ENCODE data around the gene PAPOLA. TPM values are rescaled to one million over a fixed set of nuclear protein-coding genes. Genes with fewer than 3 reads are reported as not detected.

The PAPOLA gene
- total and polyA plus RNA-seq, 2 donors from 2014 or later = 70.8 to 160 TPM

DNA sequence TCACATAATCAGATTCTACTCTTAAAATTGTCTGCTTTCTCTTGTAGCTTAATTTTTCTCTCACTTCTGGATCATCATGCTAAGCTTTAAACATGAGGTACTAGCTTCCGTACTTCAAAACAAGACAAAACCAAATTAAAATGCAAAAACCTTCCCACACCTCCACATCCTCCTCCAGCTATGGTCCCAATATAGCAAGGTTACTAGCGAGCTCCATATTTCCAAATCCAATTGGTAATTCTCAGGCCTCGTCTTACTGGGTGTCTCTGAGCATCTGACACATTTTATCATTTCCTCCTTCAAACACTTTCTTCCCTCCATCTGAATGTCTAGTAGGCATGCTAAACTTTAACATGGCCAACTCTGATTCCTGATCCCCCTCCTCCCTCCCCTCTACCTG, 7.9 kb upstream of the PAPOLA start:
- DNase-seq = no peak
- Histone ChIP-seq H3K9me3 (ENCODE audit: control insufficient read depth in 2 of 3, insufficient read depth in 1 of 3, low read length in 3 of 3) (no peaks in the 10 kb centered on the region), H3K4me1 (ENCODE audit: control insufficient read depth in 2 of 3, insufficient read depth in 2 of 3, low read depth in 1 of 3, low read length in 3 of 3) (no peaks in the 10 kb centered on the region), H3K4me3 (ENCODE audit: low read length in 3 of 3) (no peak overlapping the region), H3K27me3 (ENCODE audit: control insufficient read depth, insufficient read depth, low read length) (no peaks in the 10 kb centered on the region), H3K9ac (ENCODE audit: low read length in 3 of 3) (no peak overlapping the region), H3K36me3 (ENCODE audit: control insufficient read depth in 2 of 3, insufficient read depth in 3 of 3, low read length in 3 of 3) (no peaks in the 10 kb centered on the region), H3K27ac (ENCODE audit: low read depth in 2 of 2, low read length in 2 of 2) (no peak overlapping the region)
- FAIRE-seq = no peak
- TF ChIP-seq, protein P1, sequence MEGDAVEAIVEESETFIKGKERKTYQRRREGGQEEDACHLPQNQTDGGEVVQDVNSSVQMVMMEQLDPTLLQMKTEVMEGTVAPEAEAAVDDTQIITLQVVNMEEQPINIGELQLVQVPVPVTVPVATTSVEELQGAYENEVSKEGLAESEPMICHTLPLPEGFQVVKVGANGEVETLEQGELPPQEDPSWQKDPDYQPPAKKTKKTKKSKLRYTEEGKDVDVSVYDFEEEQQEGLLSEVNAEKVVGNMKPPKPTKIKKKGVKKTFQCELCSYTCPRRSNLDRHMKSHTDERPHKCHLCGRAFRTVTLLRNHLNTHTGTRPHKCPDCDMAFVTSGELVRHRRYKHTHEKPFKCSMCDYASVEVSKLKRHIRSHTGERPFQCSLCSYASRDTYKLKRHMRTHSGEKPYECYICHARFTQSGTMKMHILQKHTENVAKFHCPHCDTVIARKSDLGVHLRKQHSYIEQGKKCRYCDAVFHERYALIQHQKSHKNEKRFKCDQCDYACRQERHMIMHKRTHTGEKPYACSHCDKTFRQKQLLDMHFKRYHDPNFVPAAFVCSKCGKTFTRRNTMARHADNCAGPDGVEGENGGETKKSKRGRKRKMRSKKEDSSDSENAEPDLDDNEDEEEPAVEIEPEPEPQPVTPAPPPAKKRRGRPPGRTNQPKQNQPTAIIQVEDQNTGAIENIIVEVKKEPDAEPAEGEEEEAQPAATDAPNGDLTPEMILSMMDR (IDR thresholded peaks at IDR 0.05; ENCODE audit: borderline replicate concordance, extremely low read depth, insufficient read depth) = no peak
- intact Hi-C loops (cut with DNase I) = no loop called here

DNA sequence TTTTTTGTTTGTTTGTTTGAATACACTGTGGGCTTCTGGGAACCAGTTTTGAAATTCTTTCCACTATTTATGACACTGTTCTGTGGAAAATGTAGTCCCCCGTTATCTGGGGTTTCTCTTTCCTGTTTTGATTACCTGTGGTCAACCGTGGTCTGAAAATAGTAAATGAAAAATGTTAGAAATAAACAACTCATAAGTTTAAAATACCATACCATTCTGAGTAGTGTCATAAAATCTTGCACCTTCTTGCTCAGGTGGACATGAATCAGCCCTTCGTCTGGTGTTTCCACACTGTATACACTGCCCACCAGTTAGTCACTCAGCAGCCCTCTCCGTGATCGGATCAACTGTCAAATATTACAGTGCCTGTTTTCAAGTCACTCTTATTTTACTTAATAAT, 5.1 kb upstream of the PAPOLA start:
- H3K9ac ChIP-seq (ENCODE audit: low read length in 3 of 3) = no peak overlapping the region
- H3K9me3 ChIP-seq (ENCODE audit: control insufficient read depth in 2 of 3, insufficient read depth in 1 of 3, low read length in 3 of 3) = no peaks in the 10 kb centered on the region
- H3K27ac ChIP-seq (ENCODE audit: low read depth in 2 of 2, low read length in 2 of 2) = no peak overlapping the region
- FAIRE-seq (no peak), DNase-seq (no peak)
- no peaks in the 10 kb centered on the region for H3K36me3 ChIP-seq (ENCODE audit: control insufficient read depth in 2 of 3, insufficient read depth in 3 of 3, low read length in 3 of 3)
- intact Hi-C loops (cut with DNase I) = no loop called here
- no peaks in the 10 kb centered on the region for H3K27me3 ChIP-seq (ENCODE audit: control insufficient read depth, insufficient read depth, low read length)
- TF ChIP-seq, protein P1 (IDR thresholded peaks at IDR 0.05; ENCODE audit: borderline replicate concordance, extremely low read depth, insufficient read depth) = no peak
- no peak overlapping the region for H3K4me3 ChIP-seq (ENCODE audit: low read length in 3 of 3)
- peaks cover 3 to 5% (median 5%) of the 10 kb centered on the region in 3 donors for H3K4me1 ChIP-seq (ENCODE audit: control insufficient read depth in 2 of 3, insufficient read depth in 2 of 3, low read depth in 1 of 3, low read length in 3 of 3)

DNA sequence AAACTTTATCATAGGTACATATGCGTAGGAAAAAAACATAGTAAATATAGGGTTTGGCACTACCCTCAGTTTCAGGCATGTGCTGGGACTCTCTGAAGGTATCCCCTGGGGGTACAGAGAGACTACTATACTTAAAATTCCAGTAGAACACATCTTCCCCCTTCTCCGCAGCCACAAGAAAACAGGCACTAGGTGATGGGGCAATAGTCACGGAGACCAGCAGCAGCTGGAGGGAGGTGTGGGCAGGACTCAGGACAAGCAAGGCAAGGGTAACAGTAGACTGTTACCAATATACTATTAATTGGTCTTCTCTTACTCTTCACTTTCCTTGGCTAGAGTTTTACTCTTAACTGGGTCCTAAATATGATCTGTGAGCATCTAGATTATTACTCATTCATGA, 4.6 kb upstream of the PAPOLA start:
- intact Hi-C loops (cut with DNase I) = no loop called here
- TF ChIP-seq, protein P1 (IDR thresholded peaks at IDR 0.05; ENCODE audit: borderline replicate concordance, extremely low read depth, insufficient read depth) = no peak
- FAIRE-seq = no peak
- DNase-seq = no peak
- H3K27ac ChIP-seq (ENCODE audit: low read depth in 2 of 2, low read length in 2 of 2) = no peak overlapping the region
- peaks cover 3 to 5% (median 5%) of the 10 kb centered on the region in 3 donors for H3K4me1 ChIP-seq (ENCODE audit: control insufficient read depth in 2 of 3, insufficient read depth in 2 of 3, low read depth in 1 of 3, low read length in 3 of 3)
- H3K36me3 ChIP-seq (ENCODE audit: control insufficient read depth in 2 of 3, insufficient read depth in 3 of 3, low read length in 3 of 3) = no peaks in the 10 kb centered on the region
- H3K9me3 ChIP-seq (ENCODE audit: control insufficient read depth in 2 of 3, insufficient read depth in 1 of 3, low read length in 3 of 3) = no peaks in the 10 kb centered on the region
- H3K9ac ChIP-seq (ENCODE audit: low read length in 3 of 3) = no peak overlapping the region
- H3K4me3 ChIP-seq (ENCODE audit: low read length in 3 of 3) = no peak overlapping the region
- no peaks in the 10 kb centered on the region for H3K27me3 ChIP-seq (ENCODE audit: control insufficient read depth, insufficient read depth, low read length)

DNA sequence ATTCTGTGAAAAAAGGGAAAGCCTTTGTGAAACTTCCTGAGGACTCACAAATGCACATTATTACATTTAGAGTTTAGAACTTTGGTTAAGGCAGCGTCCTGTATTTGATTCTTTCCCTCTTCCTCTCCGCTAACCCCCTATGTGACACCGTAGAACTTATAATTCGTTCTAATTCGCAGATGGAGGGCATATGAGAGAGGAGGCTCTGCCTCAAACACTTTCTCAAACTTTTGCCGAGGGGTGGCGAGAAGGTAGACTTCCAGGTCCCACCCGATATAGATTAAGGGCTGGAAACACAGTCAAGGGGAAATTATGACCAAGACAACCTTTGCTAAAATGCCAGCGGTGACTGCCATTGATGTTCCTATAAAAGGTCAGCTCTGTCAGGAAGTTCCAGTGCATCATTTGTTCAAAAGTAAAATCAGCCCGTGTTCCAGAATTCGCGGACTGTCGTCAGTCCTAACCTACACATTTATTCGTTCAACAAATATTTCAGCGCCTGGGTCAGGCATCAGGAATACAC, 904 bp upstream of the PAPOLA start:
- Histone ChIP-seq H3K4me1 (ENCODE audit: control insufficient read depth in 2 of 3, insufficient read depth in 2 of 3, low read depth in 1 of 3, low read length in 3 of 3) (peaks cover 3 to 19% (median 16%) of the 10 kb centered on the region in 3 donors), H3K9ac (ENCODE audit: low read length in 3 of 3) (peak overlapping the region; percentile 86 to 95 (median 90)), H3K9me3 (ENCODE audit: control insufficient read depth in 2 of 3, insufficient read depth in 1 of 3, low read length in 3 of 3) (no peaks in the 10 kb centered on the region), H3K4me3 (ENCODE audit: low read length in 3 of 3) (peak overlapping the region; percentile 84 to 91 (median 86)), H3K27ac (ENCODE audit: low read depth in 2 of 2, low read length in 2 of 2) (peak overlapping the region; percentile 95 to 98), H3K36me3 (ENCODE audit: control insufficient read depth in 2 of 3, insufficient read depth in 3 of 3, low read length in 3 of 3) (no peaks in the 10 kb centered on the region), H3K27me3 (ENCODE audit: control insufficient read depth, insufficient read depth, low read length) (no peaks in the 10 kb centered on the region)
- DNase-seq (no peak), FAIRE-seq (no peak)
- TF ChIP-seq, protein P1 (IDR thresholded peaks at IDR 0.05; ENCODE audit: borderline replicate concordance, extremely low read depth, insufficient read depth) = no peak
- intact Hi-C loops (cut with DNase I) = no loop called here

All from kidney (tissue), 14 donors.